Measurements from ENCODE around the gene PLCL1.

PLCL1 gene

GRCh38 chr2:197929008-197929885, 124.9 kb downstream of the PLCL1 start:
- no peak for DNase-seq

GRCh38 chr2:197929886-197930227, 125.5 kb downstream of the PLCL1 start:
- no peak for DNase-seq

GRCh38 chr2:197930570-197931278, 126.3 kb downstream of the PLCL1 start:
- DNase-seq = no peak

DNA sequence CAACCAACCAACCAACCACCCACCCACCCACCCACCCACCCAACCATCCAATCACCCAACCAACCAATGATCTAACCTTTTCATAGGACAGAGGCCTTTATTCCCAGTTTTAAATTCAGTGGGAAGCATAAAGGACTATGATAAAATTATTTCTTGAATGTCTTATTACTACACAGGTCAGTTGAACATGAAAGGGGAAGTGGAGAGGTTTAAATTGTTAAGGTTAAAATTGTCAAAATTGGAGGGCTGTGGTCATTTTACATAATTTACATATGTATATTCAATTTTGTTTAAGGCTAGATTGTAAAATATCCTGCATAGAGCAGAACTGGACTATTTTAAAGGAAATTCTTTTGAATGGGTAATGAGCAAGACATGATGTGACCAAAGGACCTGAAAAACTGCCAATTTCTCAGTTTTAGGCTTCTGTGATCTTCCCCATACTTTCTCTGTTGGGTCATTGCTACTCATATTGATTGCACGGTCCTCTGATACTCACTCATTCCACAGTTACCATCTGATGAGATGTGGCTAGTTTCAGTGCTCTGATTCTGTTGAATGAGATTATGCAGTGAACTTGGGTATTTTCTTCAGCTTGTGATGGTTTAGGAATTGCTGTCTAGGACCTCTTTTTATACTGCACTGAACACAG, 127.4 kb downstream of the PLCL1 start:
- DNase-seq = peak; percentile 22

DNA sequence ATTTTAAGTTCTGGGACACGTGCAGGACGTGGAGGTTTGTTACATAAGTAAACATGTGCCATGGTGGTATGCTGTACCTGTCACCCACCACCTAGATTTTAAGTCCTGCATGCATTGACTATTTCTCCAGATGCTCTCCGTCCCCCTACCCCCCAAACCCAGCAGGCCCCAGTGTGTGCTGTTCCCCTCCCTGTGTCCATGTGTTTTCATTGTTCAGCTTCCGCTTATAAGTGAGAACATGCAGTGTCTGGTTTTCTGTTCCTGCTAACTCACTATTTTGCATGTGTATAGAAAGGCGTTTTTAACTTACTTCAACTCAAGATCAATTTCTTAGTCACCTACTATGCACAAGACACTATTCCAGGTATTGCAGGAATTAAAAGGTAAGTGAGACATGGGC, 128.0 kb downstream of the PLCL1 start:
- DNase-seq = no peak

DNA sequence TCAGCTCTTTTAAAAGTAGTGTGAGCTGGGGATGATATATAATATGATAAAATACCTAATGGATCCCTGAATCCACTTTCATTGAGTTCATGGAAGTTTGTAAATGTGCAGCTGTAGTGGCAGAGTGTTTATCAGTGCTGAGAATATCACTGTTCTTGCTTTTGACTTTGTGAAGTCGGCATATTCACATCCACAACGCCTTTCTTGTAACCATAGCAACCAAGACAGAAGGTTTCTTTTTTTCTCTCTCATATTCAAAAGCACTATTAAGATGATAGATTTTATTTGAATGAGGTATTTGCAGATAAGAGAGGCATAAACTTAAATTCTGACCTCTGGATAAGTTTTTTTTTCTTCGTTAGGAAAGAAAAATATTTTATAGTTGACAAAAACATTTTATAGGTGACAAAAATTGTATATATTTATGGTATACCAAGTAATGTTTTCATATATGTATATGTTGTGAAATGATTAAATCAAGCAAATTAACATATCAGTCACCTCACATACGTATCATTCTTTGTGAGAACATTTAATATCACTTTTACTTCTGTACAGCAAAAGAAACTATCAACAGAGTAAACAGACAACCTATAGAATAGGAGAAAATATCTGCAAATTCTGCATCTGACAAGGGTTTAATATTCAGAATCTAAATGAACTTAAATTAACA, 130.0 kb downstream of the PLCL1 start:
- no peak for DNase-seq

DNA sequence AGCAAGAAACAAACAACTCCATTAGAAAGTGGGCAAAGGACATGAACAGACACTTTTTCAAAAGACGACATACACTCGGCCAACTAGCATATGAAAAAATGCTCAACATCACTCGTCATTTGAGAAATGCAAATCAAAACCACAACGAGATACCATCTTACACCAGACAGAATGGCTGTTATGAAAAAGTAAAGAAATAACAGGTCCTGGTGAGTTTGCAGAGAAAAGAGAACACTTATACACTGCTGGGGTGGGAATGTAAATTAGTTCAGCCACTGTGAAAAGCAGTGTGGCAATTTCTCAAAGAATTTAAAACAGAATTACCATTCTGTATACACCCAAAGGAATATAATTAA, 130.5 kb downstream of the PLCL1 start:
- no peak for DNase-seq

- no peak for DNase-seq
Measured at GRCh38 chr2:197937814-197938213, 133.4 kb downstream of the PLCL1 start.

GRCh38 chr2:197938555-197938954, 134.2 kb downstream of the PLCL1 start:
- no peak for DNase-seq

DNA sequence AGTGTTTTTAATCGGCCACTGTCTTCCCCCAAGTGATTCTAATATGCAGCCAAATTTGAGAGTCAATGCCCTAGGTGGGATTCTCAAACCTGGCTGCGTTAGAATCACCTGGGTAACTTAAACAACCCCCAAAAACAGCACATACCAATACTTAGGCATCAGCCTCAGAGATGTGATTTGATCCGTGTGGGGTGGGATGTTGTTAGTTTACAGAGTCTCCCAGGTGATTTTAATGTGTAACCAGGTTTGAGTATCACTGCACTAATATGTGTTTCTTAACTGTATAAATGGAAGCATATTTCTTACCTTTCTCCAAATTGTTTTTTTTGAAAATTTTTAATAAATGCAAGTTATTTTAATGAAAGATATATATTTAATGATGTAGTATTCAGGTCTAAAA, 135.4 kb downstream of the PLCL1 start:
- no peak for DNase-seq

- DNase-seq = no peak
Measured at GRCh38 chr2:197940382-197940781, 136.0 kb downstream of the PLCL1 start.

DNA sequence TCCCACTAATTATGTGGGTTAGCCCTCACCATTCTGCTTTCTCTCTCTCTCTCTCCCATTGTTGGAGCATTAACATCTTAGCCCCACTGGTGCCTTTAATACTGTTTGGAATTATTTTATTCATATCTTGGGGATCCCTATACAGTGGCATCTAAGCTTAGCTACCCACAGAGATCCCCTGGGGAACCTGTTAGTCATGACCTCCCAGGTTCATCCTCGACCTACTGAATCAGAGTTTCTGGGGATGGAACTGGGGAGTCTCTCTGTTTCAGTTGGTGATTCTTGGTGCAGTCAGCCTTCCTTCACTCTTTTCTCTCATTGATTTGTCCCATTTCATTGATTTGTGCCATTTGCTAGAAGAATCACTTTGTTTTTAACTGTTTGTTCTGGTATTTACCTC, 137.3 kb downstream of the PLCL1 start:
- DNase-seq = no peak

- no peak for DNase-seq
Measured at GRCh38 chr2:197943731-197944130, 139.3 kb downstream of the PLCL1 start.

DNA sequence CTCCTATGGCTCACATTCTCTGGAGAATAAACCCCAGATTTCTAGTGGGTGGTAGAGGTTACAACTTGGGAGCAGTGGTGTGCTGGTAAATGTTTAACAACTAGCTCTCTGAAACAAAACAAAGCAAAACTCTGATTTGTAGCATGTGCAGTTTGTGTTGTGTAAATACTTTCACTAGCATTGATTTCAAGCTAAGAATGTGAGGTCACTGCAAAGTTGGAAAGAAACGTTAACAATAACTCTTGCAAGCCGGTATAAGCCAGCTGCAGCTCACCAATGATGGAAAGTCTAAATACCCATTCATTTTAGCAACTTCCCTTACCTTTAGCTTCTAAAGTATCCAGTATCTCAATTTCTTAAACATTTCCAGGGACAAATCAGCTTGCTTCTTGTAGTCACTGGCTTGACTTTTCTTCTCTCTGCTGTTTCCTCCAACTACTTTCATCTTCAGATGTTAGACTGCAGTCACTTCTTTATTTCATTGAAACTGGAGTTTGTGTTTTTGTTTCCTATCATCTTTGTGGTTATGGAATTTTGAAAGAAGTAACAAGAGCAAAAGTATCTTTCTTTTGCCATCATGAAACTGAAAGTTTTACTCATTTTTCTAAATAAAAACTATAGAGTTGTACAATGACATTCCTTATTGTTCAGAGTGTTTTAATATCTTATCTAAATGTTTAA, 140.2 kb downstream of the PLCL1 start:
- no peak for DNase-seq

DNA sequence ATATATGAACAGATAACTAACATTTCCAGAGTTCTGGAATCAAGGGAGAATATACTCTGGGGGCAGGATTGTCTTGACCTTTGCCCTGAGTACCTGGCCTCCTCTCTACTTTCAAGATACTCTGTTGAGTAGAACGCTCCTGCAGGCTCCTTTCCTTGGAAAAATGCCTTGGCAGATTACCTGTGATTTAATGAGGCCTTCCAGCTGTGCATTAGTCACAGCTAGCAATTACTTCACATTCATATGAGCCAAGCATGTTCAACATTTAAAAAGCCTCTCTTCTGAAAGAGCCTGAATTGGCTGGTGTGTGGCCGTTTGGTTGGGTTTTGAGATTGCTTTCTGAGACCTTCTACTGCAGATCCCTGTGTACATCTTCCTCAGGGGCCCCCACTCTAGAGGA, 142.2 kb downstream of the PLCL1 start:
- no peak for DNase-seq

DNA sequence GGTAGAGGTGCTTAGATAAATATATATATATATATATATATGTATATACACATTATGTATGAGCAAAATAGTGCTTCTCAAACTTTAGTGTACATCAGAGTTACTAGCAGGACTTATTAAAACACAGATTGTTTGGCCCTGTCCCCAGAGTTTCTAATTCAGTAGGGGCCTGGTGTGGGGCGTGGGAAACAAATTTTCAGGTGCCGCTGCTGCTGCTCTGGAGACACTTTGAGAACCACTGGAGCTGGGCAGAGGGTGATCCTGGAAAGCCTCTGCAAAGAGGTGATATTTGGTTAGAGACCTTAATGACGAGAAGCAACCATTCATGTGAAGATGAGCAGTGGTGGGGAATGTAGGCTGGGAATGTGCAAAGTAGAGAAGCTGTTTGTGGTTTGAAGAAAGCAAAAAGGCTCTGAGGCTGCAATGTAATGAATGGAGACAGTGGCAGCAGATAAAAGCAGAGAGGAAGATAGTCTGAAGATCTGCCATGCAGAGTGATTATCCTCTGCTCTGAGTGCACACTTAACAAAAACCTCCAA, 142.9 kb downstream of the PLCL1 start:
- DNase-seq = no peak

DNA sequence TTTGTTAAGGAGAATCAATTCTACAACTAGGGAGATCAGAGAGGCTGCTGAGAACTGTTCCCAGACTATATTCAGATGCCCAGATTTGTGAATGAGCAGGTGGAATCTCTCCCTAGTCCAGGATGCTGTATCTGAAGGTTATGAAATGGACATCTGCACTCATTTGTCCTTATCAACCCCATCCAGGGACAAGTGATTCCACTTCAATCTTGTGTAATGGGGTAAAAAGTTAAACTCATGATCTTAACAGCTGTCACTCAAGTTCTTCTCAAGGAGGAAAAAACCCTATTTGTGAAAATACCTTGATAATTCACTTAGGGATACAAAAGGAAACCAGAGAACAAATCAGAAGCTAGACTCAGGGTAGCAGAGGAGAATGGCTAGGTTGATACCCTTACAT, 144.8 kb downstream of the PLCL1 start:
- DNase-seq = no peak

- no peak for DNase-seq
Measured at GRCh38 chr2:197950006-197950405, 145.6 kb downstream of the PLCL1 start.

GRCh38 chr2:197950724-197951123, 146.3 kb downstream of the PLCL1 start:
- DNase-seq = no peak

DNA sequence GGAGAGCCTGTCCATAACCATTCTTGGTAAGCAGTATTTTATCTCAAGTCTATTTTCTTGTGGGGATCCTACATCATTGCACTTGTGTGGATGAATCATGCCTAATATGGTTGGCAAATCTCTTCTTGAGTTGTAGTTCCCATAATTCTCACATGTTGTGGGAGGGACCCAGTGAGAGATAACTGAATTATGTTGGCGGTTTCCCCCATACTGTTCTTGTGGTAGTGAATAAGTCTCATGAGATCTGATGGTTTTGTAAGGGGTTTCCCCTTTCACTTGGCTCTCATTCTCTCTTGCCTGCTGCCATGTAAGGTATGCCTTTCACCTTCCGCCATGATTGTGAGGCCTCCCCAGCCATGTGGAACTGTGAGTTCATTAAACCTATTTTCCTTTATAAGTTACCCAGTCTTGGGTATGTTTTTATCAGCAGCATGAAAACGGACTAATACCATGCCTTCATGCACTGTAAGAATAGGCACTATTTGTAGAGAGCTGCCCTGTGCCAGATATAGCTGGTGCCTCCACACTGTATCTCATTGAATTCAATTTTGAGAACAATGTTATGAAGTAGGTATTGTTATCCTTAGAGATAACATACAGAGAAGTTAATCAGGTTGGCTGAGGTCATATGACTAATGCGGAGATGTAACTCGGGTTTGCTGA, 148.3 kb downstream of the PLCL1 start:
- DNase-seq = peak; percentile 10

DNA sequence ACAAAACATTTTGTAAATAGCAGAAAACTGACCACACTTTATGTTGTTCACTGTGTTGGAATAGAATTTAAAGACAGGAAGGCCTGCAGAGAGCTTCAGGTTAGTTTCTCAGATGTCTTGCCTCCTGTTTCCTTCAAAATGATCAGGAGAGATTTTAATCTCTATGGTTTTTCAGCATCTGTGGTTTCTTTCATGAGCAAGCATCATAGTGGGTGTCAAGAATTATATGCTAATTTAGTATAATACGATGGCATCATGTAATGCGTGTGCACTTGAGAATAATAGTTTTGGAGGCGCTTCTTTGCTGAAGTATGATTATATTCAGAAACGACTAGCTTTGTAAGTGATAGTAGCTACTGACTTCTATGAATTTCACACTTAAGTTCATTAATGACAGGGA, 149.9 kb downstream of the PLCL1 start:
- DNase-seq = no peak

All from fibroblast of skin of back (primary cell).